Adrenal gland (tissue), 12 donors: Measurements from ENCODE around the gene GRID1. TPM values are rescaled to one million over a fixed set of nuclear protein-coding genes. Genes with fewer than 3 reads are reported as not detected.
A peak's percentile ranks its signal among the peaks of the same experiment; 100 is the strongest.

Experiments used
- DNase-seq, 7 donors: peaks; one replicate each; pipeline ENCODE4 v3.0.0-alpha.2; 2019 to 2020
- H3K27ac ChIP-seq, 5 donors: fragments of 200-600 bp; sonication (generic) in 4 of 5; 1 replicate in 3 of 5; 2 replicates in 2 of 5; pipeline versions ENCODE4 v1.5.1 to v1.8.0; 2016 to 2020; ENCODE audit warnings: mild to moderate bottlenecking in 1 of 5
- H3K27me3 ChIP-seq: fragments of 200-600 bp; 2 replicates; pipeline ENCODE4 v1.8.0; 2021
- H3K36me3 ChIP-seq, 2 donors: fragments of 200-600 bp; replicated peaks in 1 of 2; 1 replicate in 1 of 2; 2 replicates in 1 of 2; pipeline versions ENCODE4 v1.5.1 to v1.8.0; 2018 to 2022
- H3K4me1 ChIP-seq, 2 donors: fragments of 200-600 bp; replicated peaks in 1 of 2; 1 replicate in 1 of 2; 2 replicates in 1 of 2; pipeline versions ENCODE4 v1.5.1 to v1.8.0; 2018 to 2021
- H3K4me3 ChIP-seq, 4 donors: fragments of 200-600 bp; sonication (generic) in 3 of 4; one replicate each; pipeline ENCODE4 v1.5.1; 2016 to 2018
- H3K9me3 ChIP-seq, 3 donors: fragments of 200-600 bp; sonication (generic) in 1 of 3; replicated peaks in 1 of 3; 1 replicate in 2 of 3; 2 replicates in 1 of 3; pipeline versions ENCODE4 v1.5.1 to v1.8.0; 2016 to 2021
- POLR2A ChIP-seq, 2 donors: fragments of 450-650 bp; IDR thresholded peaks; one replicate each; pipeline ENCODE4 v1.6.1; 2017; ENCODE audit warnings: antibody characterized with exemption in 2 of 2, mild to moderate bottlenecking in 2 of 2, moderate library complexity in 1 of 2
- WGBS, 4 donors: extraction: QIAGEN DNeasy Blood & Tissue Kit in 2 of 4; methylation state at CpG; one replicate each; pipeline versions ENCODE4 v1.1.5 to v1.1.7; 2013 to 2017; 5-methylcytosine and 5-hydroxymethylcytosine counted together
- intact Hi-C, 2 donors: fragments of 100-400 bp; cut with DNase I; formaldehyde crosslinking; loops; one replicate each; pipeline versions ENCODE4 v1.14.1 to v1.15.0; 2022 to 2023
- polyA plus RNA-seq, 3 donors: library from polyadenylated mRNA; stranded (reverse); fragments of 200-250 nt in 2 of 3; fragments of 350-450 nt in 1 of 3; fragmentation: Illumina TruSeq in 1 of 3; extraction: RNeasy Lipid Tissue Mini Kit (QIAGEN cat#74804) in 1 of 3; gene quantifications; one replicate each; pipeline ENCODE4 v1.2.3, GENCODE V29; 2013 to 2014
- total RNA-seq, 9 donors: library from RNA; depleted of rRNA in 4 of 9; stranded (reverse); fragments of >200 nt in 4 of 9; fragments of 120-200 nt in 1 of 9; fragmentation: NEBNext Ultra II Directional in 1 of 9; extraction: Animal tissue kit (Norgen Biotek cat#: 25700) in 1 of 9; gene quantifications; one replicate each; pipeline versions ENCODE4 v1.1.0 to v1.2.4, GENCODE V29; 2013 to 2023
- TF ChIP-seq, protein P1 (sequence below), 6 experiments: fragments of 450-650 bp in 4 of 6; fragments of 200-600 bp in 2 of 6; sonication (generic) in 1 of 6; IDR thresholded peaks; 1 replicate in 5 of 6; 2 replicates in 1 of 6; pipeline versions ENCODE4 v1.5.1 to v1.8.0; 2016 to 2021; ENCODE audit warnings: antibody characterized with exemption in 6 of 6, mild to moderate bottlenecking in 2 of 6, moderate library complexity in 1 of 6
- donor health status: healthy with polysubstance abuse.
- donor health status: Bipolar disorder and iron deficiency.
- donor health status: DM: yes; HTN: yes; CAD: no.
- donor health status: DM: no; HTN: no; CAD: no.
- donor health status: DM: no; HTN: no; CAD: no.
- donor health status: DM: yes; HTN: yes; CAD: no.

Gene GRID1
- total and polyA plus RNA-seq, 12 donors: 2.2 to 8.0 (median 4.1) TPM

GRCh38 chr10:86247073-86247472 lies 119.5 kb downstream of the GRID1 start:
- WGBS, 4 donors: 67 to 80% (median 69%) methylated on average over 1 of the region's 1 CpG
- no peak for DNase-seq
- intact Hi-C loops: no loop called here
- Histone ChIP-seq H3K27ac (no peak overlapping the region), H3K36me3 (no peaks in the 10 kb centered on the region), H3K4me3 (no peak overlapping the region), H3K27me3 (no peaks in the 10 kb centered on the region), H3K9me3 (no peaks in the 10 kb centered on the region), H3K4me1 (no peaks in the 10 kb centered on the region)
- no peak for TF ChIP-seq POLR2A (IDR thresholded peaks at IDR 0.05)
- TF ChIP-seq, protein P1, sequence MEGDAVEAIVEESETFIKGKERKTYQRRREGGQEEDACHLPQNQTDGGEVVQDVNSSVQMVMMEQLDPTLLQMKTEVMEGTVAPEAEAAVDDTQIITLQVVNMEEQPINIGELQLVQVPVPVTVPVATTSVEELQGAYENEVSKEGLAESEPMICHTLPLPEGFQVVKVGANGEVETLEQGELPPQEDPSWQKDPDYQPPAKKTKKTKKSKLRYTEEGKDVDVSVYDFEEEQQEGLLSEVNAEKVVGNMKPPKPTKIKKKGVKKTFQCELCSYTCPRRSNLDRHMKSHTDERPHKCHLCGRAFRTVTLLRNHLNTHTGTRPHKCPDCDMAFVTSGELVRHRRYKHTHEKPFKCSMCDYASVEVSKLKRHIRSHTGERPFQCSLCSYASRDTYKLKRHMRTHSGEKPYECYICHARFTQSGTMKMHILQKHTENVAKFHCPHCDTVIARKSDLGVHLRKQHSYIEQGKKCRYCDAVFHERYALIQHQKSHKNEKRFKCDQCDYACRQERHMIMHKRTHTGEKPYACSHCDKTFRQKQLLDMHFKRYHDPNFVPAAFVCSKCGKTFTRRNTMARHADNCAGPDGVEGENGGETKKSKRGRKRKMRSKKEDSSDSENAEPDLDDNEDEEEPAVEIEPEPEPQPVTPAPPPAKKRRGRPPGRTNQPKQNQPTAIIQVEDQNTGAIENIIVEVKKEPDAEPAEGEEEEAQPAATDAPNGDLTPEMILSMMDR (IDR thresholded peaks at IDR 0.05): no peak

GRCh38 chr10:86246279-86246940 lies 120.2 kb downstream of the GRID1 start:
- TF ChIP-seq POLR2A (IDR thresholded peaks at IDR 0.05): no peak
- TF ChIP-seq, protein P1 (IDR thresholded peaks at IDR 0.05): no peak
- H3K9me3 ChIP-seq: no peaks in the 10 kb centered on the region
- DNase-seq: no peak
- H3K4me1 ChIP-seq: no peaks in the 10 kb centered on the region
- H3K4me3 ChIP-seq: no peak overlapping the region
- H3K36me3 ChIP-seq: no peaks in the 10 kb centered on the region
- no peaks in the 10 kb centered on the region for H3K27me3 ChIP-seq
- H3K27ac ChIP-seq: no peak overlapping the region
- intact Hi-C loops: no loop called here
- 71 to 93% (median 76%) methylated on average over 4 to 8 of the region's 8 CpGs for WGBS, 4 donors

DNA sequence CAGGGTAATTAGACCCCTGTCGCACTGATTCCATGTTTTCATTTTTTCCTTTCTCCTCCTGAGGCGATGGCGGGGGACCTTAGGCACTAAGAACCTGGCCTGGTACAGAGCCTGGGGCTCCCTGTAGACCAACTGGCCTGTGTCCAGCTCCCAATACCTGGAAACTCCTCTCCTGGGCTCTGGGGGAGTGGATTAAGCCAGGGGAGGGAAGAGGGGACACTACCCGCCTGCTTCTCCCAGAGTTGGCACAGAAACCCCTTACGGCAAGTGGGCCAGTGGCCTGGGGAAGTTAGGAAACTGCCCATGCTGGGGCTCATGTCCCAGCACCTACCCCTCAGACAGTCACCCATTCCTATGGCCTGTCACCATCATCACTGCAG lies 121.6 kb downstream of the GRID1 start:
- Histone ChIP-seq H3K9me3 (no peaks in the 10 kb centered on the region), H3K4me1 (no peaks in the 10 kb centered on the region), H3K36me3 (no peaks in the 10 kb centered on the region), H3K4me3 (no peak overlapping the region), H3K27ac (no peak overlapping the region), H3K27me3 (no peaks in the 10 kb centered on the region)
- intact Hi-C loops: no loop called here
- TF ChIP-seq, protein P1 (IDR thresholded peaks at IDR 0.05): no peak
- no peak for TF ChIP-seq POLR2A (IDR thresholded peaks at IDR 0.05)
- no peak for DNase-seq
- WGBS, 4 donors: 92 to 97% (median 94%) methylated on average over 3 to 5 of the region's 5 CpGs

- H3K4me1 ChIP-seq: no peaks in the 10 kb centered on the region
- WGBS, 4 donors: 60 to 64% (median 62%) methylated on average over 14 to 16 of the region's 16 CpGs
- no peak overlapping the region for H3K4me3 ChIP-seq
- no peaks in the 10 kb centered on the region for H3K27me3 ChIP-seq
- intact Hi-C loops: no loop called here
- no peak overlapping the region for H3K27ac ChIP-seq
- TF ChIP-seq POLR2A (IDR thresholded peaks at IDR 0.05): no peak
- TF ChIP-seq, protein P1 (IDR thresholded peaks at IDR 0.05): no peak
- peak in 1 of 7 donors; percentile 60 for DNase-seq
- H3K9me3 ChIP-seq: no peaks in the 10 kb centered on the region
- no peaks in the 10 kb centered on the region for H3K36me3 ChIP-seq
Observed at GRCh38 chr10:86244297-86245014, 122.1 kb downstream of the GRID1 start.
